Suprapubic skin (tissue), 4 donors: Measurements from ENCODE around the gene KRTAP10-6. TPM values are rescaled to one million over a fixed set of nuclear protein-coding genes. Genes with fewer than 3 reads are reported as not detected.
"Not testable (repeated sequence)": the region's sequence is repeated elsewhere in the genome, so short reads cannot be mapped to it uniquely, and the experiment has no call there.

Experiments used
- DNase-seq, 2 donors: peaks; one replicate each; pipeline ENCODE4 v3.0.0-alpha.2; 2019; ENCODE audit warnings: low spot score in 2 of 2
- H3K27ac ChIP-seq: fragments of 200-600 bp; sonication (generic); one replicate; pipeline ENCODE4 v1.5.1; 2019
- H3K27me3 ChIP-seq: fragments of 200-600 bp; sonication (generic); one replicate; pipeline ENCODE4 v1.5.1; 2019
- H3K36me3 ChIP-seq: fragments of 200-600 bp; sonication (generic); one replicate; pipeline ENCODE4 v1.5.1; 2019
- H3K4me1 ChIP-seq: fragments of 200-600 bp; sonication (generic); one replicate; pipeline ENCODE4 v1.5.1; 2019
- H3K4me3 ChIP-seq: fragments of 200-600 bp; sonication (generic); one replicate; pipeline ENCODE4 v1.5.1; 2019; ENCODE audit warnings: mild to moderate bottlenecking
- H3K9me3 ChIP-seq: fragments of 200-600 bp; sonication (generic); one replicate; pipeline ENCODE4 v1.5.1; 2019
- CTCF ChIP-seq, 2 donors: fragments of 200-600 bp in 1 of 2; fragments of 450-650 bp in 1 of 2; sonication (generic) in 1 of 2; IDR thresholded peaks; one replicate each; pipeline ENCODE4 v1.5.1; 2016 to 2019; ENCODE audit warnings: antibody characterized with exemption in 2 of 2, mild to moderate bottlenecking in 1 of 2, moderate library complexity in 1 of 2
- EP300 ChIP-seq: sonication (generic); formaldehyde crosslinking; IDR thresholded peaks from one replicate; pipeline ENCODE4 v1.6.1; 2017; ENCODE audit warnings: antibody characterized with exemption
- POLR2A ChIP-seq, 2 donors: fragments of 450-650 bp; IDR thresholded peaks; one replicate each; pipeline ENCODE4 v1.6.1; 2017; ENCODE audit warnings: antibody characterized with exemption in 2 of 2, mild to moderate bottlenecking in 2 of 2, moderate library complexity in 2 of 2
- POLR2AphosphoS5 ChIP-seq, 3 donors: sonication (generic); formaldehyde crosslinking; IDR thresholded peaks; one replicate each; pipeline ENCODE4 v1.6.1; 2017; ENCODE audit warnings: antibody characterized with exemption in 3 of 3
- WGBS: methylation state at CpG from one replicate; pipeline ENCODE4 v1.1.5; 2018; 5-methylcytosine and 5-hydroxymethylcytosine counted together
- total RNA-seq, 4 donors: library from RNA; depleted of rRNA; stranded (reverse); fragments of >200 nt; gene quantifications; one replicate each; pipeline ENCODE4 v1.1.0, GENCODE V29; 2016

Gene KRTAP10-6
- total RNA-seq, 4 donors from 2014 or later: 2.0 to 3.1 TPM; not detected in 2

DNA sequence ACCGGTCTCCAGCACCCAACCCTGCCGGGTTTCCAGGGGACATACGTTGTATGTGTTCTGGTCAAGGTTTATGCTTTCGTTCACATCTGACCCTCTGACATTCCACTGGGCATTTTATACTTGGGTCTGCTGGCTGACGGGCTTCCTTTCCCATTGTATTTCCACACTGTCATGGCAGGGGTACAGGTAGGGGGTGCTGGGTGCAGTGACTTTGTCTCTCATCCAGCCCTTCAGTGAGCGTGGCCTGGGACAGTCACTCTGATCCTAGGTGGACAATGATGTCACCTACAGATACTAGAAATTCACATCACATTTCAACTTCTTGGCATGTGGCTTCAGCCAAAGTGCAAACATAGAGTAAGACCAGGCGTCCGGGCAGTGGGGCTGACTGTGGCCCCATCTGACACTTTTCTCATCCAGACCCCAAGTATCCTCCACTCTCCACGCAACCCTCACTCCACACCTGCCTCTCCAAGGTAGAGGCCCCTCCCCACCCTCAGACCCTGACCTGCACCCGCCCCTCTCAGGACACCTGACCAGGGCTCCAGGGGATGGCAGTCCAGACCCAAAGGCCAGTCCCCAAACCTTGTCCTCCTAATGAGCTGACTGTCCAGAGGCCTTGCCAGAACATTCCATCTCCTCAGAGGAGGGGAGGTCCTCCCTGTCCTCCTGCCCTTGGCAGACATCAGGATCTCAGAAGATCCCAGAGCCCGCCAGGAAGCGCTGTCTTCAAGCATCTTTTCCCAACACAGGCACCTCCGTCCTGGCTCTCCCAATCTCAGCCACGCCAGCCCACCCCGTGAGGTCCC, 44.1 kb upstream of the KRTAP10-6 start:
- Histone ChIP-seq H3K27ac (no peak overlapping the region), H3K9me3 (peaks cover 4% of the 10 kb centered on the region), H3K4me1 (no peaks in the 10 kb centered on the region), H3K36me3 (no peaks in the 10 kb centered on the region), H3K4me3 (no peak overlapping the region), H3K27me3 (peaks cover 21% of the 10 kb centered on the region)
- no peak for TF ChIP-seq EP300
- no peak for DNase-seq
- 81% methylated on average over 15 of the region's 15 CpGs for WGBS

DNA sequence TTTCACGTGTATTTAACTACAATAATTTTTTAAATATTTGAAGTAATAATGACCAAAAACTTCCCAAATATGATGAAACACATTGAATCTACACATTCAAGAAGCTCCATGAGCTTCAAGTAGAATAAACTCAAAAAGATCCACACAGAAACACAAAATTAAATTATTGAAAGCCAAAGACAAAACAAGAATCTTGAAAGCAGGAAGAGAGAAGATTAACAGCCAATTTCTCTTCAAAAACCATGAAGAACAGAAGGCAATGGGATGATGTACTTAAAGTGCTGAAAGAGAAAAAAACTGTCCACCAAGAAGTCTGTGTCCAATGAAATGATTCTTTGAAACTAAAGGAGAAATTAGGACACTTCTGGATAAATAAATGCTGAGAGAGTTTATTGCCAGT, 39.8 kb upstream of the KRTAP10-6 start:
- no peak overlapping the region for H3K27ac ChIP-seq
- TF ChIP-seq POLR2A (IDR thresholded peaks at IDR 0.05) (no peak), EP300 (no peak), CTCF (IDR thresholded peaks at IDR 0.05) (no peak), POLR2AphosphoS5 (IDR thresholded peaks at IDR 0.05) (no peak)
- 90% methylated on average over 1 of the region's 1 CpG for WGBS
- no peak overlapping the region for H3K4me3 ChIP-seq
- DNase-seq: no peak
- H3K27me3 ChIP-seq: peaks cover 16% of the 10 kb centered on the region
- H3K4me1 ChIP-seq: no peaks in the 10 kb centered on the region
- H3K9me3 ChIP-seq: peaks cover 9% of the 10 kb centered on the region
- no peaks in the 10 kb centered on the region for H3K36me3 ChIP-seq

DNA sequence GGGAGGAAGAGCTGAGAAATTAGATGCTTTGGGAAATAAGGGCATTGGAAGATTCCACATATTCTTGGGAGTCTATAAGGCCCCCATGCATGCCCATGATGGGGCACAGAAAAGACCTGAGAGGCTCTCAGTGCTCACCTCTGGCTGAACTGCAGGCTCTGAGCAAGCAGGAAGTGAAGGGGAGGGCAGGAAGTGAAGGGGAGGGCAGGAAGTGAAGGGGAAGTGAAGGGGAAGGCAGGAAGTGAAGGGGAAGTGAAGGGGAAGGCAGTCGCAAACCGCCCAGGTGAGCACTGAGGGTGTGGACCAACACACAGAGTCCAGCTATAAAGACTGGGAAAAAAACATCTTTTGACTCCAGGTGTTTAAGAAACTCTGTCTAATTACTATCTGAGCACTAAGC, 38.1 kb upstream of the KRTAP10-6 start:
- H3K27ac ChIP-seq: no peak overlapping the region
- no peaks in the 10 kb centered on the region for H3K36me3 ChIP-seq
- TF ChIP-seq POLR2A (IDR thresholded peaks at IDR 0.05) (no peak), CTCF (IDR thresholded peaks at IDR 0.05) (no peak), EP300 (no peak), POLR2AphosphoS5 (IDR thresholded peaks at IDR 0.05) (no peak)
- H3K27me3 ChIP-seq: peaks cover 21% of the 10 kb centered on the region
- no peak for DNase-seq
- H3K9me3 ChIP-seq: peaks cover 9% of the 10 kb centered on the region
- H3K4me1 ChIP-seq: no peaks in the 10 kb centered on the region
- 79% methylated on average over 2 of the region's 2 CpGs for WGBS
- H3K4me3 ChIP-seq: no peak overlapping the region

- H3K4me3 ChIP-seq: no peak overlapping the region
- TF ChIP-seq CTCF (IDR thresholded peaks at IDR 0.05) (no peak), EP300 (no peak), POLR2A (IDR thresholded peaks at IDR 0.05) (no peak), POLR2AphosphoS5 (IDR thresholded peaks at IDR 0.05) (no peak)
- H3K27me3 ChIP-seq: peaks cover 21% of the 10 kb centered on the region
- peaks cover 11% of the 10 kb centered on the region for H3K9me3 ChIP-seq
- no peaks in the 10 kb centered on the region for H3K36me3 ChIP-seq
- H3K4me1 ChIP-seq: no peaks in the 10 kb centered on the region
- H3K27ac ChIP-seq: no peak overlapping the region
- no peak for DNase-seq
- WGBS: 76% methylated on average over 8 of the region's 18 CpGs
Observed at GRCh38 chr21:44628707-44629391, 36.5 kb upstream of the KRTAP10-6 start.

DNA sequence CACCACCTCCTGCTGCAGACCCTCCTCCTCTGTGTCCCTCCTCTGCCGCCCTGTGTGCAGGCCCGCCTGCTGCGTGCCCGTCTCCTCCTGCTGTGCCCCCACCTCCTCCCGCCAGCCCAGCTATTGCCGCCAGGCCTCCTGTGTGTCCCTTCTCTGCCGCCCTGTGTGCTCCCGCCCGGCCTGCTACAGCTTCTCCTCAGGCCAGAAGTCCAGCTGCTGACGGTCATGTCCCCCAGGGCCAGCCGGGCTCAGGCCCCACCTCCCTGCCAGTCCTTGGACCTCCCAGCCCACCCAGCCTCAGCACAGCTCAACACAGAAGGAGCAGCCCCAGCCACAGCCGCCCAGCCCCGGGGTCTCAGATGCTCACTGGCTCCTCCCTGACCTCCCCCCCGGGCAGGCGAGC, 35.5 kb upstream of the KRTAP10-6 start:
- DNase-seq: not testable (repeated sequence)
- peaks cover 17% of the 10 kb centered on the region for H3K9me3 ChIP-seq
- 71% methylated on average over 11 of the region's 15 CpGs for WGBS

GRCh38 chr21:44627181-44627822, 35.0 kb upstream of the KRTAP10-6 start:
- not testable (repeated sequence) for H3K4me3 ChIP-seq, DNase-seq, H3K4me1 ChIP-seq, H3K27ac ChIP-seq, H3K36me3 ChIP-seq
- peaks cover 21% of the 10 kb centered on the region for H3K27me3 ChIP-seq
- H3K9me3 ChIP-seq: peaks cover 17% of the 10 kb centered on the region
- 83% methylated on average over 17 of the region's 20 CpGs for WGBS

More for the DNA sequence above, 35.5 kb upstream of the KRTAP10-6 start:
- not testable (repeated sequence) for H3K4me1 ChIP-seq, H3K27ac ChIP-seq, H3K4me3 ChIP-seq, H3K36me3 ChIP-seq
- peaks cover 21% of the 10 kb centered on the region for H3K27me3 ChIP-seq
